ENCODE measurements around the gene ANKRD34A.

The ANKRD34A gene

DNA sequence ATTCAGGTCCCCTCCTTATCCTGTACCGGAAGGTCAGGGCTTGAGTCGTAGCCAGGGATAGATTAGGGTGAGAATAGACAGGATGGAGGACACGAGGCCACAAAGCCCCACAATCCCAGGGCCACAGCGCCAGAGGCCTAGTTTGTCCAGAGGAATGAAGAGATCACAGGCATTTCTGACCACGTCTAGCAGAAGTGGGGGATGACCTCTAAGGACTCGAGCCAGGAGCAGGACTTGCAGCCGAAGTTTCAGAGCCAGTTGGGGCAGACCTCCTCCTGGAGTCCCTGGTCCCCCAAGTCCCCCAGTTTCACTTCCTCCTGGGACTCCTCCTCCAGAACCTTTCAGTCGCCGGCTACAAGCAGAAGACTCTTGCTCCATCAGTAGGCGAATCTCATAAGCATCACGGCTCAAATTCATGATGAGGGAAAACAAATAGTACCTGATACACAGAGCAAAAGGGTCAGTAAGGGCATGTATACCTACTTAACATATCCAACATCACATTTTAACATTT is 52.2 kb downstream of the ANKRD34A start:
- no peak for DNase-seq (ENCODE audit: low read depth in 1 of 2, low spot score in 1 of 2)
